ENCODE measurements around the gene TNPO3.

- TF ChIP-seq EZH2 (IDR thresholded peaks at IDR 0.05) (no peak), POLR2AphosphoS5 (IDR thresholded peaks at IDR 0.05; ENCODE audit: borderline replicate concordance, low read depth, low read length) (no peak)
Observed at GRCh38 chr7:129014501-129015101, 40.3 kb downstream of the TNPO3 start.
